ENCODE data around the gene AIRE.

DNA sequence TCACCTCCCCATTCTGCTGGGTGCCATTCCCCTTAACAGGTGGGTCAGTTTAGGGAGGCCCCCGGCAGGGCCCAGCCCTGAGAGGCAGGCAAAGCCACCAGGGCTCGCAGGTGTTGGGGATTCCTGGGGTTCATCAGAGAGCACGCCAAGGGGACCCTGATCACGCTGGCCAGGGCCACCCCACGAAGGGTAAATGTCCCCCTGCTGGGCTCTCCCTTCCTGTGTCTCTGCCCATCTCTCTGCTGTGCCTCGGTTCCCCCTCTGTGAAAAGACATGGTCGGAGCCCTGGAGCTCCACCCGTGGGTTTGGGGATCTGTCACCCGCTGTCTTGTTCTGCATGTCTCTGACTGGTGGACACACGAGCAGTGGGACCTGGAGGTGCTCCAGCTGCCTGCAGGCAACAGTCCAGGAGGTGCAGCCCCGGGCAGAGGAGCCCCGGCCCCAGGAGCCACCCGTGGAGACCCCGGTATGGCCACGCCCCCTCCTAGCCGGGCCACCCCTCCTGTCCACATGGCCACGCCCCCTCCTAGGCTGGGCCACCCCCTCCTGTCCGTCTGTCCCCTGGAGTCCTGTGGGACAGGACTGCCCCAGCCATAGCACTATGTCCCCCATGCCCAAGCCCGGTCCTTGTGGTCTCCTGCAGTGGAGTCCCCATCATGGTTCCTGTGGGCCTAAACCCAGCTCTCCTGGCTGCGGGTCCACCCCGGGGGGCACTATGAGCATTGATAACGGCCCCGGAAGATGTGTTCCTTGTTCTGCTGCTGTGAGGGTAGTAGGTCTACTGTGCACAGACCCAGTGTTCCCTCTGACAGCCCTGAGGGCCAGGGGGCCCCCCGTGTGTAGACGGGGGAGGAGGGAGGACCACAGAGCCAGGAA is 6.5 kb downstream of the AIRE start:
- no peak for TF ChIP-seq CTCF (IDR thresholded peaks at IDR 0.05)
- TF ChIP-seq POLR2AphosphoS5 (IDR thresholded peaks at IDR 0.05; ENCODE audit: insufficient read depth in 1 of 2, low read depth in 1 of 2) = no peak
- no peak for TF ChIP-seq POLR2A (IDR thresholded peaks at IDR 0.05)
